Ishikawa (cell line): ENCODE measurements around the gene SCNM1.

ENCODE experiments used
- CEBPB ChIP-seq: IDR thresholded peaks from 2 replicates; pipeline ENCODE4 v1.6.1; 2012
- CREB1 ChIP-seq: IDR thresholded peaks from 2 replicates; pipeline ENCODE4 v1.6.1; 2012; ENCODE audit warnings: low read depth
- EGR1 ChIP-seq: IDR thresholded peaks from 2 replicates; pipeline ENCODE4 v1.6.1; 2012
- EP300 ChIP-seq: IDR thresholded peaks from 2 replicates; pipeline ENCODE4 v1.6.1; 2012; ENCODE audit warnings: borderline replicate concordance
- FOXM1 ChIP-seq: IDR thresholded peaks from 2 replicates; pipeline ENCODE4 v1.6.1; 2012; ENCODE audit warnings: low read depth, borderline replicate concordance
- NFIC ChIP-seq: IDR thresholded peaks from 2 replicates; pipeline ENCODE4 v1.6.1; 2012
- RAD21 ChIP-seq: IDR thresholded peaks from 2 replicates; pipeline ENCODE4 v1.6.1; 2012; ENCODE audit warnings: low read depth
- TAF1 ChIP-seq: IDR thresholded peaks from 2 replicates; pipeline ENCODE4 v1.6.1; 2012; ENCODE audit warnings: low read depth, mild to moderate bottlenecking
- TCF12 ChIP-seq: IDR thresholded peaks from 2 replicates; pipeline ENCODE4 v1.6.1; 2012; ENCODE audit warnings: low read depth
- TEAD4 ChIP-seq: IDR thresholded peaks from 2 replicates; pipeline ENCODE4 v1.6.1; 2012
- USF1 ChIP-seq: IDR thresholded peaks from 2 replicates; pipeline ENCODE4 v1.6.1; 2012
- YY1 ChIP-seq: IDR thresholded peaks from 2 replicates; pipeline ENCODE4 v1.6.1; 2012; ENCODE audit warnings: low read depth
- ZBTB7A ChIP-seq: IDR thresholded peaks from 2 replicates; pipeline ENCODE4 v1.6.1; 2012; ENCODE audit warnings: low read depth
- TF ChIP-seq, protein P1 (sequence below): IDR thresholded peaks from 2 replicates; pipeline ENCODE4 v1.6.1; 2012
- TF ChIP-seq, protein P2 (sequence below): IDR thresholded peaks from 2 replicates; pipeline ENCODE4 v1.6.1; 2012; ENCODE audit warnings: low read depth, mild to moderate bottlenecking

The SCNM1 gene

GRCh38 chr1:151131701-151132334 is 34.1 kb upstream of the SCNM1 start:
- TF ChIP-seq, protein P1, sequence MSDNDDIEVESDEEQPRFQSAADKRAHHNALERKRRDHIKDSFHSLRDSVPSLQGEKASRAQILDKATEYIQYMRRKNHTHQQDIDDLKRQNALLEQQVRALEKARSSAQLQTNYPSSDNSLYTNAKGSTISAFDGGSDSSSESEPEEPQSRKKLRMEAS: no peak
- TF ChIP-seq FOXM1 (no peak), NFIC (no peak), TAF1 (no peak)

DNA sequence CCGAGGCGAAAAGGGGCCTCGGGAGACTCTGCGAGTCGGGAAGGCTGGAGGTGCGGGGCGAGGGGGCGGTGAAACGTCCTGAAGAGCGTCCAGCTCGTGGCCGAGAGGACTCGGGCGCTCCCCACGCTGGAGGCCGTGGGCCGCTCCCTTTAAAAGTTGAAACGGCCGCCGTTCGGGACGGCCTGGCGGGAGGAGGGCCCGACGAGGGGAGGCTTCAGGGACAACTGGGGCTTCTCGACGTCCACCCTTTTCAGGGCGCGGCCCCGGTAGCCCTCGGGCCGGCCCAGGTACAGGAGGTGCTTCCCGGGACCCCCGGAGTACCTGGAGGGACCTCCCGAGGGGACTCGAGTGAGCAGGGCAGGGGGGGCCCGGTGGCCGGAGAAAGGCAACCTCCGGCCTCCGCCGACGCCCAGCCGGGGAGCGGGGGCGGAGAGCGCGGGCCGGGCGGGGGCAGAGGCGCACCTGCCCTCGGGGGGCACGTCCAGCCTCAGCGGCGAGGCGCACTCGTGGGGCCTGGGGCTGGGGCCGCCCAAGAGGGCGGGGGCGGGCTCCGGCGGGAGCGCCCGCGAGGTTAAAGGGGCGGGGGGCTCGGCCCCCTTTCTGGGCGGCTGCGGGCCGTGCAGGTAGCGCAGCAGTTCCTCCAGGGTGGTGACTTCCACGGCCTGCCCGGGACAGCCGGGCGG is 33.5 kb upstream of the SCNM1 start:
- TF ChIP-seq YY1 (no peak), EP300 (no peak), ZBTB7A (no peak), EGR1 (no peak), TEAD4 (no peak), TCF12 (no peak), CREB1 (no peak), USF1 (no peak), RAD21 (no peak), FOXM1 (no peak), TAF1 (no peak), NFIC (no peak)
- TF ChIP-seq, protein P2, sequence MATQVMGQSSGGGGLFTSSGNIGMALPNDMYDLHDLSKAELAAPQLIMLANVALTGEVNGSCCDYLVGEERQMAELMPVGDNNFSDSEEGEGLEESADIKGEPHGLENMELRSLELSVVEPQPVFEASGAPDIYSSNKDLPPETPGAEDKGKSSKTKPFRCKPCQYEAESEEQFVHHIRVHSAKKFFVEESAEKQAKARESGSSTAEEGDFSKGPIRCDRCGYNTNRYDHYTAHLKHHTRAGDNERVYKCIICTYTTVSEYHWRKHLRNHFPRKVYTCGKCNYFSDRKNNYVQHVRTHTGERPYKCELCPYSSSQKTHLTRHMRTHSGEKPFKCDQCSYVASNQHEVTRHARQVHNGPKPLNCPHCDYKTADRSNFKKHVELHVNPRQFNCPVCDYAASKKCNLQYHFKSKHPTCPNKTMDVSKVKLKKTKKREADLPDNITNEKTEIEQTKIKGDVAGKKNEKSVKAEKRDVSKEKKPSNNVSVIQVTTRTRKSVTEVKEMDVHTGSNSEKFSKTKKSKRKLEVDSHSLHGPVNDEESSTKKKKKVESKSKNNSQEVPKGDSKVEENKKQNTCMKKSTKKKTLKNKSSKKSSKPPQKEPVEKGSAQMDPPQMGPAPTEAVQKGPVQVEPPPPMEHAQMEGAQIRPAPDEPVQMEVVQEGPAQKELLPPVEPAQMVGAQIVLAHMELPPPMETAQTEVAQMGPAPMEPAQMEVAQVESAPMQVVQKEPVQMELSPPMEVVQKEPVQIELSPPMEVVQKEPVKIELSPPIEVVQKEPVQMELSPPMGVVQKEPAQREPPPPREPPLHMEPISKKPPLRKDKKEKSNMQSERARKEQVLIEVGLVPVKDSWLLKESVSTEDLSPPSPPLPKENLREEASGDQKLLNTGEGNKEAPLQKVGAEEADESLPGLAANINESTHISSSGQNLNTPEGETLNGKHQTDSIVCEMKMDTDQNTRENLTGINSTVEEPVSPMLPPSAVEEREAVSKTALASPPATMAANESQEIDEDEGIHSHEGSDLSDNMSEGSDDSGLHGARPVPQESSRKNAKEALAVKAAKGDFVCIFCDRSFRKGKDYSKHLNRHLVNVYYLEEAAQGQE: no peak
- TF ChIP-seq, protein P1: no peak

DNA sequence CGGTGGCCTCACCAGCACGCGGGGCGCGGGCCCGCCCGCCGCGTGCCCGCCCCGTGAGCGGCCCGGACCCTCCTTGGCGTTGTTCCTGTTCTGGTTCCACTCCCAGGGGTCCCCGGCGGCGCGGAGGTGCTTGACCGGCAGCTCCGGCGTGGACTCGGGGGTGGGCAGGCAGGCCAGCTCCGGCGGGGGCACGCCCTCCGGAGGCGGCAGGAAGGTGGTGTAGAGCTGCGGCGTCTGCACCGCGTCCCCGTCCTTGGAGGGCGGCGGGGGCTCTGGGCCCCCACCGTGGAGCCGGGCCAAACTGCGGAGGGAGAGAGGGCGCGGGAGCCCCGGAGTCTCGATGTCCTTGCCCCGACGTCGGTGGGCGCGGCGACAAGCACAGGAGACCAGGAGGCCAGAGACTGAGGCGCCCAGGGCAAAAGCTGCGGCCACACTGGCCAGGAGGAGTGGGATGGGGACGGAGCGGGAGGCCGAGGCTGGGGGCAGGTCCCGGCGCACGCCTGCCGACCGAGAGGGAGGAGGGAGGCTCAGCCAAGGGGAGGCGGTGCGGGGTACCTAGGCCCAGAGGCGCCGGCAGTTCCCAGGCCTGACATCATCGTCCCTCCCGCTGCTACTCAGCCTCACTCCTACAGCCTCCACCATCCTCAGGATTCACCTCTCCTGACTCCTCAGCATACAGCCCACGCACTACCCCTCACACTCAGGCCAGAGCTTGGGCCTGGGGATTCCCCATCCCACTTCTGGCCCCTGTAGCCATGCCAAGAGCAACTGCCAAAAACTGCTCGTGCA is 32.7 kb upstream of the SCNM1 start:
- TF ChIP-seq TEAD4 (no peak), YY1 (no peak), USF1 (no peak), EGR1 (no peak), CEBPB (no peak), RAD21 (no peak), TCF12 (no peak), TAF1 (no peak), CREB1 (no peak), ZBTB7A (no peak), FOXM1 (no peak), EP300 (no peak), NFIC (no peak)
- TF ChIP-seq, protein P2: no peak
- TF ChIP-seq, protein P1: no peak

GRCh38 chr1:151134396-151134795 is 31.5 kb upstream of the SCNM1 start:
- no peak for TF ChIP-seq TEAD4
- TF ChIP-seq TCF12: no peak
- no peak for TF ChIP-seq CEBPB
- no peak for TF ChIP-seq ZBTB7A
- TF ChIP-seq RAD21: no peak
- no peak for TF ChIP-seq CREB1
- TF ChIP-seq EGR1: no peak
- no peak for TF ChIP-seq NFIC
- no peak for TF ChIP-seq EP300
- TF ChIP-seq, protein P1: no peak
- TF ChIP-seq FOXM1: no peak
- TF ChIP-seq, protein P2: no peak
- no peak for TF ChIP-seq YY1
- TF ChIP-seq USF1: no peak
